GM21381 (cell line): Measurements from ENCODE around the gene MINDY1.

Experiments
- ATAC-seq: cut with Tn5 transposase; IDR thresholded peaks from one replicate; pipeline ENCODE4 v1.9.1; 2021; ENCODE audit warnings: mild to moderate bottlenecking, moderate library complexity; ENCODE audit not compliant: unreplicated experiment

MINDY1 gene

GRCh38 chr1:150969626-150970025 lies 37.1 kb downstream of the MINDY1 start:
- no peak for ATAC-seq

GRCh38 chr1:150968491-150968890 lies 38.2 kb downstream of the MINDY1 start:
- no peak for ATAC-seq

GRCh38 chr1:150967936-150968335 lies 38.8 kb downstream of the MINDY1 start:
- ATAC-seq: no peak

GRCh38 chr1:150966011-150966410 lies 40.7 kb downstream of the MINDY1 start:
- ATAC-seq: no peak

- no peak for ATAC-seq
Observed at GRCh38 chr1:150965605-150966004, 41.1 kb downstream of the MINDY1 start.

GRCh38 chr1:150964164-150964489 lies 42.6 kb downstream of the MINDY1 start:
- ATAC-seq: no peak

GRCh38 chr1:150963321-150964163 lies 43.2 kb downstream of the MINDY1 start:
- no peak for ATAC-seq

- no peak for ATAC-seq
Observed at GRCh38 chr1:150961756-150962155, 44.9 kb downstream of the MINDY1 start.

GRCh38 chr1:150960646-150961045 lies 46.1 kb downstream of the MINDY1 start:
- no peak for ATAC-seq

- ATAC-seq: no peak
Observed at GRCh38 chr1:150957666-150958065, 49.0 kb downstream of the MINDY1 start.

- no peak for ATAC-seq
Observed at GRCh38 chr1:150955280-150955679, 51.4 kb downstream of the MINDY1 start.

- ATAC-seq: no peak
Observed at GRCh38 chr1:150954708-150955107, 52.0 kb downstream of the MINDY1 start.
